Upper lobe of right lung (tissue), 1 donor: ENCODE data around the gene LY86. TPM values are rescaled to one million over a fixed set of nuclear protein-coding genes. Genes with fewer than 3 reads are reported as not detected.

Source experiments
- ATAC-seq: fragments of 200-7000 bp; cut with Tn5 transposase; one replicate; pipeline ENCODE4 v1.9.1; 2020; ENCODE audit warnings: mild to moderate bottlenecking, moderate library complexity
- DNase-seq: peaks from one replicate; pipeline ENCODE4 v3.0.0-alpha.2; 2020
- H3K27ac ChIP-seq: fragments of 200-600 bp; one replicate; pipeline ENCODE4 v1.8.0; 2022
- H3K27me3 ChIP-seq: fragments of 200-600 bp; one replicate; pipeline ENCODE4 v1.8.0; 2022; ENCODE audit warnings: mild to moderate bottlenecking
- H3K36me3 ChIP-seq: fragments of 200-600 bp; one replicate; pipeline ENCODE4 v1.8.0; 2022
- H3K4me1 ChIP-seq: fragments of 200-600 bp; one replicate; pipeline ENCODE4 v1.8.0; 2022
- H3K4me3 ChIP-seq: fragments of 200-600 bp; one replicate; pipeline ENCODE4 v1.8.0; 2022; ENCODE audit warnings: mild to moderate bottlenecking
- H3K9me3 ChIP-seq: fragments of 200-600 bp; one replicate; pipeline ENCODE4 v1.8.0; 2022
- intact Hi-C: fragments of 100-400 bp; cut with DNase I; formaldehyde crosslinking; loops from one replicate; pipeline ENCODE4 v1.11.0; 2022
- total RNA-seq: library from RNA; stranded (reverse); fragmentation: NEBNext Ultra II Directional; extraction: Animal tissue kit (Norgen Biotek cat#: 25700); gene quantifications from one replicate; pipeline ENCODE4 v1.2.1, GENCODE V29; 2021
- TF ChIP-seq, protein P1 (sequence below): fragments of 200-600 bp; IDR thresholded peaks from one replicate; pipeline ENCODE4 v1.8.0; 2022; ENCODE audit warnings: antibody characterized with exemption
- donor health status: DM: no; HTN: yes; CAD: no; lungs with severe emphysema.

The LY86 gene
- total RNA-seq, 1 donor from 2014 or later, result 13.8 TPM

DNA sequence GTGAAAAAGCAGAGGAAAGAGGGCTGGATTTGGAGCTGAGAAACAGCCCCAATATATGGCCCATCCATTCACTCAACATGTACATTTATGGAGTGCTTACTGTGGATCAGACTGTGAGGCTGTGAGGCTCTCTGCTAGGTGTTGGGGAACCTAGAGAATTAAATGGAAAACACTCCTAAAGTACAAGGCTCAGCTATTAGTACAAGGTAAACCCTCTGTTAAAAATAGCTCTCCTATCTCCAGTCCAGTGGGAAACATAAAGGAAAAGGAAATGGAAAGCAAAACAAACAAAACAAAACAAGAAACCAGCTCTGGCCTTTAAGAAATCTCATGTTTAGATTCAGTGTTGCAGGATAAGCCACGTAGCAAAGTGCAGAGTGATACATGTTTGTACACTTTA, 35.0 kb downstream of the LY86 start:
- DNase-seq (no peak), ATAC-seq (no peak)
- no peaks in the 10 kb centered on the region for H3K27me3 ChIP-seq
- no peak overlapping the region for H3K27ac ChIP-seq
- intact Hi-C loops, result no loop called here
- TF ChIP-seq, protein P1, sequence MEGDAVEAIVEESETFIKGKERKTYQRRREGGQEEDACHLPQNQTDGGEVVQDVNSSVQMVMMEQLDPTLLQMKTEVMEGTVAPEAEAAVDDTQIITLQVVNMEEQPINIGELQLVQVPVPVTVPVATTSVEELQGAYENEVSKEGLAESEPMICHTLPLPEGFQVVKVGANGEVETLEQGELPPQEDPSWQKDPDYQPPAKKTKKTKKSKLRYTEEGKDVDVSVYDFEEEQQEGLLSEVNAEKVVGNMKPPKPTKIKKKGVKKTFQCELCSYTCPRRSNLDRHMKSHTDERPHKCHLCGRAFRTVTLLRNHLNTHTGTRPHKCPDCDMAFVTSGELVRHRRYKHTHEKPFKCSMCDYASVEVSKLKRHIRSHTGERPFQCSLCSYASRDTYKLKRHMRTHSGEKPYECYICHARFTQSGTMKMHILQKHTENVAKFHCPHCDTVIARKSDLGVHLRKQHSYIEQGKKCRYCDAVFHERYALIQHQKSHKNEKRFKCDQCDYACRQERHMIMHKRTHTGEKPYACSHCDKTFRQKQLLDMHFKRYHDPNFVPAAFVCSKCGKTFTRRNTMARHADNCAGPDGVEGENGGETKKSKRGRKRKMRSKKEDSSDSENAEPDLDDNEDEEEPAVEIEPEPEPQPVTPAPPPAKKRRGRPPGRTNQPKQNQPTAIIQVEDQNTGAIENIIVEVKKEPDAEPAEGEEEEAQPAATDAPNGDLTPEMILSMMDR, result no peak
- no peaks in the 10 kb centered on the region for H3K9me3 ChIP-seq
- no peaks in the 10 kb centered on the region for H3K36me3 ChIP-seq
- H3K4me3 ChIP-seq, result no peak overlapping the region
- no peaks in the 10 kb centered on the region for H3K4me1 ChIP-seq

DNA sequence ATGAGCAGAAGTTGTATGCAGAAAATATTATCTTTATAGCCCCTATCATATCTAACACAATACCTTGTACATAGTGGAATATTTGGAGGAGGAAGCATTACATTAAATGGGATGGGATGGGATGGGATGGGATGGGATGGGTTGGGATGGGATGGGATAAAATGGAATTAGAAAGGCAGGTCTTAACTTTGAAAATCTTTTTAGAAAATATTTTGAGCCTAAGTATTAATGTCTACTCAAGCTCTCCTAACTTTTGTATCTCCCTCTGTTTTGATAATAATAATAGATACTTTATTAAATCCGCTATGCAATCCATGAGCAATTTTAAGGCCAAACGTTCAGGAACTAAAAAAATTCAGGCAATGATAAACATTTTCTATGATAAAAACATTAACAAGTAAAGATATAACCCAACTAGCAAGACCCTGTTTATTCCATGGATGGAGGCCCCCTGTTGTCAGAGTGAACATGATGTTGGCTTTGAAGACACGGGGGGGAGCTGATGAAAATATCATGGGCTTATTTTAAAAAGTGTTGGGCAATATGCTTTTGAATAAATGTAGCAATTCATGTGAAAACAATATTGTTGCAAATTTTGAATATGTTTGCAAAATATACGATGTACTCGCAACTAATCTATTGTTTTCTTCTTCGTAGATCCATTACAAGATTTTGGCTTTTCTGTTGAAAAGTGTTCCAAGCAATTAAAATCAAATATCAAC, 35.9 kb downstream of the LY86 start:
- Histone ChIP-seq H3K27ac (no peak overlapping the region), H3K4me1 (no peaks in the 10 kb centered on the region), H3K9me3 (no peaks in the 10 kb centered on the region), H3K36me3 (no peaks in the 10 kb centered on the region), H3K27me3 (no peaks in the 10 kb centered on the region), H3K4me3 (no peak overlapping the region)
- ATAC-seq (no peak), DNase-seq (no peak)
- intact Hi-C loops, result no loop called here
- TF ChIP-seq, protein P1, result no peak

DNA sequence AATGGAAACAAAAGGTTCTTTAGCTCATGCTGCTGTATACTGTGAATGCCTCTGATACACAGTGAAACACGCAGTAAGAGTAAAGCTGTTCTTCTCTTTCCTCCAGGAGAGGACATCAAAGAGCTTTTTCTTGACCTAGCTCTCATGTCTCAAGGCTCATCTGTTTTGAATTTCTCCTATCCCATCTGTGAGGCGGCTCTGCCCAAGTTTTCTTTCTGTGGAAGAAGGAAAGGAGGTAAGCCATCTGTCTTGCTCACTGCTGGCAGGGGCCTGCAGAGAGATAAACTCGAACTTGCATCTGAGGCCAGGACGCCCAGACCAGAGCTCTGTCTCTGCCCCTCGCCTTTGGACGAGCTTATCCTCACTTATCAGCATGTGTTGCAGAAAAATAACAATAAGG, 37.7 kb downstream of the LY86 start:
- ATAC-seq, result no peak
- no peaks in the 10 kb centered on the region for H3K9me3 ChIP-seq
- no peak overlapping the region for H3K4me3 ChIP-seq
- TF ChIP-seq, protein P1, result no peak
- no peak for DNase-seq
- H3K27me3 ChIP-seq, result no peaks in the 10 kb centered on the region
- no peak overlapping the region for H3K27ac ChIP-seq
- no peaks in the 10 kb centered on the region for H3K4me1 ChIP-seq
- intact Hi-C loops, result no loop called here
- H3K36me3 ChIP-seq, result no peaks in the 10 kb centered on the region

DNA sequence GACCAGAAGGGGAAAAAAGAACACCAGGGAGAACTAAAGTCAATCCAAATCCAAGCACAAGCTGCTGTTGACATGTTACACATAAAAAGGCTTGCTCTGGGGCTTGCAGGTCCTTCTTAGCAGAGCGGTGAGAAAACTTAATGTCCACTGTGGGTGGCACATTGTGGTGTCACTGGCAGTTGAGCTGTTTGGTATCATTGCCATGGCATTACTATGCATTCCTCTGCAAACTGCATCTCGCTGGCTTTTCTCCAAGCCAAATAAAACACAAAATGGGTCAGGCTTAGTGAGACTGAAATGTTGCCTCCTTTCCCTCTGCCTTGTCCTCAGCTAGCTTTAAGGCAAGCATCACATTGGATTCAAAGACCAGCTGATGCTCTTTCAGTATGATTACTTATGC, 40.9 kb downstream of the LY86 start:
- DNase-seq, result no peak
- no peak overlapping the region for H3K4me3 ChIP-seq
- no peak for ATAC-seq
- TF ChIP-seq, protein P1, result no peak
- H3K4me1 ChIP-seq, result no peaks in the 10 kb centered on the region
- no peaks in the 10 kb centered on the region for H3K27me3 ChIP-seq
- H3K36me3 ChIP-seq, result no peaks in the 10 kb centered on the region
- no peak overlapping the region for H3K27ac ChIP-seq
- H3K9me3 ChIP-seq, result no peaks in the 10 kb centered on the region
- intact Hi-C loops, result no loop called here

DNA sequence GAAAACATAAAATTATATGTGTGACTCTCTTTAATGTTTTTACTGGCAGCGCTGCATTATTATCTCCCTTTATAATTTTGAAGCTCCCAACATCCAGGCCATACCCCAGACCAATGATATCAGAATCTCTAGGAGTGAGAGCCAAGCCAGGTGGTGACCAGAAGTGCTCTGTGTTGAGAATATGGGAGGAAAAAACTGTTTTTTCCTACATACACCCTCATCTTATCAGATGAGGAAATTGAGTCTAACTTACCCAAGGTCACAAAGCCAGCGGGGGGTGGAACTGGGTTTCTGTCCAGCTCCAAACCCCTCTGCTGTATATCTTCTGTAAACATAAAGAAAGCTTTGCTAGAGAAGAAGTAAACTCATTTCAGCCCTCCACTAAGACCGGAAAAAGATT, 42.5 kb downstream of the LY86 start:
- no peaks in the 10 kb centered on the region for H3K27me3 ChIP-seq
- no peak overlapping the region for H3K27ac ChIP-seq
- TF ChIP-seq, protein P1, result no peak
- ATAC-seq (no peak), DNase-seq (no peak)
- intact Hi-C loops, result no loop called here
- H3K4me3 ChIP-seq, result no peak overlapping the region
- no peaks in the 10 kb centered on the region for H3K36me3 ChIP-seq
- H3K4me1 ChIP-seq, result no peaks in the 10 kb centered on the region
- no peaks in the 10 kb centered on the region for H3K9me3 ChIP-seq
